ENCODE measurements around the gene PRDM5. TPM values are rescaled to one million over a fixed set of nuclear protein-coding genes. Genes with fewer than 3 reads are reported as not detected.

The PRDM5 gene
- total RNA-seq, 1 donor, result 30.7 TPM

DNA sequence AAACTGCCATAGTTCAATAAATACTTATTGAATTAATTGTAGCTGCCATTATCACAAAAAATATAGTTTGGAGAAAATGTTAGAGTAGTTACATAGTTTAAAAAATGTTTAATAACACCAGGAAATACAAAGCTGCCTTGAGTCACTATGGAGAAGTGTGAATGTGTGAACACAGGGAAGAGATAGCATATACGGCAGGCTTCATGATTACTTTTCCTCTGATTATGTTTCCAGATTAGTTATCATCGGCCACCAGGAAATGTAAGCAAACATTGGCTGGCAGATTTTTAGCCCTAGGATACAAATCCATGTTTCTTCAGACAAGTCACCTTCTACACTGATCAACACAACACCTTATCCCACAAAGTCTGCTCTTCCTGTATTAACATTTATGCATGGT lies 4.4 kb downstream of the PRDM5 start:
- TF ChIP-seq, protein P1, sequence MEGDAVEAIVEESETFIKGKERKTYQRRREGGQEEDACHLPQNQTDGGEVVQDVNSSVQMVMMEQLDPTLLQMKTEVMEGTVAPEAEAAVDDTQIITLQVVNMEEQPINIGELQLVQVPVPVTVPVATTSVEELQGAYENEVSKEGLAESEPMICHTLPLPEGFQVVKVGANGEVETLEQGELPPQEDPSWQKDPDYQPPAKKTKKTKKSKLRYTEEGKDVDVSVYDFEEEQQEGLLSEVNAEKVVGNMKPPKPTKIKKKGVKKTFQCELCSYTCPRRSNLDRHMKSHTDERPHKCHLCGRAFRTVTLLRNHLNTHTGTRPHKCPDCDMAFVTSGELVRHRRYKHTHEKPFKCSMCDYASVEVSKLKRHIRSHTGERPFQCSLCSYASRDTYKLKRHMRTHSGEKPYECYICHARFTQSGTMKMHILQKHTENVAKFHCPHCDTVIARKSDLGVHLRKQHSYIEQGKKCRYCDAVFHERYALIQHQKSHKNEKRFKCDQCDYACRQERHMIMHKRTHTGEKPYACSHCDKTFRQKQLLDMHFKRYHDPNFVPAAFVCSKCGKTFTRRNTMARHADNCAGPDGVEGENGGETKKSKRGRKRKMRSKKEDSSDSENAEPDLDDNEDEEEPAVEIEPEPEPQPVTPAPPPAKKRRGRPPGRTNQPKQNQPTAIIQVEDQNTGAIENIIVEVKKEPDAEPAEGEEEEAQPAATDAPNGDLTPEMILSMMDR (IDR thresholded peaks at IDR 0.05; ENCODE audit: insufficient read depth, low read depth, low read length), result no peak
- H3K4me3 ChIP-seq (ENCODE audit: low read depth, low read length), result no peak overlapping the region
- no peak for DNase-seq (ENCODE audit: low read depth)

DNA sequence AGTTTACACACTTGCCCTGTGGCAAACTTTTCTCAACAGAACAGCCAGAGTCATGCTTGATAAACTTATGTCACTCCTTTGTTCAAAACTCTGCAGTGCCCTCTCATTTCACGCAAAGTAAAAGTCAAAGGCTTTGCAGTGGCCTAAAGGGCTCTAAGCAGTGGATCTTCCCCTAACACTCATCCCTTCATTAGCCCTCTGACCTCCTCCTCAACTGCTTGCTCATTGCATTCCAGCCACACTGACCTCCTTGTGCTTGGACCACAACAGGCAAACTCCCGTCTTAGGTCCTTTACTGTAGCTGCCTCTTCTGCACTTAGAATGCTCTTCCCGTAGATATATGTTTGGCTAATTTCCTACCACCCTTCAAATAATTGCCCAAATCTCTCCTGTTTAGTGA lies 5.6 kb downstream of the PRDM5 start:
- no peak for DNase-seq (ENCODE audit: low read depth)

DNA sequence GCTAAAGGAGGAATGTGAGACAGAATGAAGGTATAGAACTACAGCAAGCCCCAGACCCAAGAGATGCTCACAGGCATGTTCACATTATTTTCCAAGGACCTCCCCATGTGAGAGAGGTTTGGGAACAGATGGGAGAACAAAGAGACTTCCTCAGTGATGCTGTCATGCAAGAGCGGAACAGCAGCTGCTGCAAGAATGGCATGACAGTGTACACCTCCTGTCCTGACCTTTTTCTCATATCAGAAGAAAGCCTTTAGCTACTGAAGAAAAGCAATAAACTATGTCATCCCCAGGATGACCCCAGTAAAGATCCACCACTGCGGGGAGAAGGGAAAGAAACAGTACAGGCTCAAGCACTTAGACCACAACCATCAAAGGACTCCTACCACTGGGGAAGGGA lies 7.2 kb downstream of the PRDM5 start:
- no peak overlapping the region for H3K4me3 ChIP-seq (ENCODE audit: low read depth, low read length)
- TF ChIP-seq, protein P1 (IDR thresholded peaks at IDR 0.05; ENCODE audit: insufficient read depth, low read depth, low read length), result no peak
- DNase-seq (ENCODE audit: low read depth), result no peak

More for the DNA sequence above, 5.6 kb downstream of the PRDM5 start:
- TF ChIP-seq, protein P1 (IDR thresholded peaks at IDR 0.05; ENCODE audit: insufficient read depth, low read depth, low read length), result no peak
- no peak overlapping the region for H3K4me3 ChIP-seq (ENCODE audit: low read depth, low read length)

DNA sequence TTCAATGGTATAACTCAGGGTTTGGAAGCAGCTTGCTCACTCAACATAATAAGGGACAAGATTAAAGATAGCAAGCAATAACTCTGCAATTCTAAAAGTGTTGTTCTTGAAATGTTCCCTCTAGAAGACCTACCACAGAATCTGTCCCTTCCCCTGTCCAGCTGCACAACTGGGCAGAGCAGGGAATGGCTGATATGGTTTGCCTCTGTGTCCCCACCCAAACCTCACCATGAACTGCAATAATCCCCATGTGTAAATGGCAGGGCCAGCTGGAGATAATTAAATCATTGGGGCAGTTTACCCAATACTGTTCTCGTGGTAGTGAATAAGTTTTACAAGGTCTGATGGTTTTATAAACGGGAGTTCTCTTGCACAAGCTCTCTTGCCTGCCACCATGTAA lies 19.1 kb downstream of the PRDM5 start:
- DNase-seq (ENCODE audit: low read depth), result no peak
- no peak overlapping the region for H3K4me3 ChIP-seq (ENCODE audit: low read depth, low read length)
- TF ChIP-seq, protein P1 (IDR thresholded peaks at IDR 0.05; ENCODE audit: insufficient read depth, low read depth, low read length), result no peak

DNA sequence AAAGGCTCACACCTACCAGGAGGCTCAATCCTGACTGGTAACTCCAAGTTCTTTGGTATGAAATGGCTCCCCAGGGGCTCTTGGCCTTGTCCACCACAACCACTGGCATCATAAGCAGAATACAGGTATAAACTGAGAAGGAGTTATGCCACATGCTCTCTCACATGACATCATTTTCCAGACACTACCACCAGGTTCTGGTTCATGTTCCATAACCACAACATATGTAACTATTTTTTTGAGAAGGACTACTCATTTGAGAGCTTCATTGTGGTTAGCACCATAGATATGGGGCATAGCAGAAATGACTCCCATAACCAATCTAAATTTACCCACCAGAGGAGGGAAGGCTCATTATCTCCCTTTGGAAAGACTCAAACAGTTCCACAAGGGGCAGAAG lies 19.6 kb downstream of the PRDM5 start:
- DNase-seq (ENCODE audit: low read depth), result peak; percentile 18
- no peak overlapping the region for H3K4me3 ChIP-seq (ENCODE audit: low read depth, low read length)
- TF ChIP-seq, protein P1 (IDR thresholded peaks at IDR 0.05; ENCODE audit: insufficient read depth, low read depth, low read length), result no peak

DNA sequence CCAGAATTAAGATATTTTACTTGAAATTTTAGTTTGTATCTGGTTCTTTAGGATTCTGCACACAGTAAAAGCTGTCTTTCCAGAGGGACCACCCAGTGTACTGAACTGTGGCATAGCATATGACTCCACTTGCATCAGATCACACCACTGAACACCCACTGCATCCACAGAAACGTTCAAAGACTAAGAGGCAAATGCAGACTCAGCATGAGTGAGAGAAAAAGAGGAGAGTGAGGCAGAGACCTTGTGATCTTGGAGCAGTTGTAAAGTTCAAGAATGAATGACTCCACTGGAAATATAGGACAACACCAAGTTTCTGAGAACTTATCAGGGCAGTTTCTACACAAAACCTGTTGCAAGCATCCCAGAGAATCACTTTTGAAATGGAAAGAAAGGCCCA lies 20.8 kb downstream of the PRDM5 start:
- DNase-seq (ENCODE audit: low read depth), result no peak
- H3K4me3 ChIP-seq (ENCODE audit: low read depth, low read length), result no peak overlapping the region
- TF ChIP-seq, protein P1 (IDR thresholded peaks at IDR 0.05; ENCODE audit: insufficient read depth, low read depth, low read length), result no peak

DNA sequence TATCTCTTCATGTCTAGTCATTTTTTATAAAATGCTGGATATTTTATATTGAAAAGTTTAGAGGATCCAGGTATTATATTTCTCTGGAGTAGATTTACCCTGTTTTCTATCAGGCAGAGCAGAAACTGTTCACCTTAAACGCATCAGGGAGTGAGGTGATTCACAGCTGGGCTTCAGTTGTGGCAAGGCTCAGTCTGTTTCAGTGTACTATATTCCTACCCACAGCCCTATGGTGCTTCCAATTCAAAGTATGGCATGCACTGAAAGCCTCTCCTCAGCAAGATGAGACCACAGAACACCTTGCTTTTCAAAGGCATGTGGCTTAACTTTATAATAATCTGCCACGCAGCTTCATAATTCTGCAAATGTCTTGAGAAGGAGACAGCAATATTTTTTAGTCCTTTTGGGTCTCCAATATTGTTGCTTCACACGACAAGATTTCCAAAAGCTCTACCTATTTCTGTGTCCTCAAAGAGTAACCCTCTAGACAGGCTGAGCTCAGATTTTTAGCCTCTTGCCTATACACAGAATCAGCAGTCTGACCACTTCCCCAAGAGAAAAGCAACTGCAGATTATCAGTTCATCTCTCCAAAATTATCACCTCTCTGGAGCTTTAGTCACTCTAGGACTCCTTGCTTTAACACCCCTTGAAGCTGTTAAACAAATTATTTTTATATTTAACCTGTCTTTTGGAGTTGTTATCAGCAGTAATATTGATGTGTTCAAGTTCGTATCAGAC lies 24.4 kb downstream of the PRDM5 start:
- TF ChIP-seq, protein P1 (IDR thresholded peaks at IDR 0.05; ENCODE audit: insufficient read depth, low read depth, low read length), result no peak
- H3K4me3 ChIP-seq (ENCODE audit: low read depth, low read length), result no peak overlapping the region
- no peak for DNase-seq (ENCODE audit: low read depth)

Measured in fibroblast of villous mesenchyme (primary cell).